Activated CD4-positive, alpha-beta T cell treated with anti-CD3 and anti-CD28 coated beads for 24 hours (primary cell): ENCODE measurements around the gene ATOH8.

ENCODE experiments used
- DNase-seq, 2 donors: peaks; one replicate each; pipeline ENCODE4 v3.0.0-alpha.2; 2020; ENCODE audit warnings: low read depth in 2 of 2

Gene ATOH8

GRCh38 chr2:85786444-85786843, 32.7 kb downstream of the ATOH8 start:
- no peak for DNase-seq

- DNase-seq: no peak
Measured at GRCh38 chr2:85786865-85787264, 33.1 kb downstream of the ATOH8 start.

- DNase-seq: no peak
Measured at GRCh38 chr2:85787282-85787980, 33.6 kb downstream of the ATOH8 start.

- DNase-seq: no peak
Measured at GRCh38 chr2:85787981-85788340, 34.2 kb downstream of the ATOH8 start.

GRCh38 chr2:85788603-85789002, 34.8 kb downstream of the ATOH8 start:
- no peak for DNase-seq

- no peak for DNase-seq
Measured at GRCh38 chr2:85789271-85789670, 35.5 kb downstream of the ATOH8 start.

GRCh38 chr2:85790032-85790431, 36.2 kb downstream of the ATOH8 start:
- DNase-seq: no peak

- no peak for DNase-seq
Measured at GRCh38 chr2:85790499-85791188, 36.9 kb downstream of the ATOH8 start.

- no peak for DNase-seq
Measured at GRCh38 chr2:85791704-85792565, 38.1 kb downstream of the ATOH8 start.

- no peak for DNase-seq
Measured at GRCh38 chr2:85792783-85793441, 39.1 kb downstream of the ATOH8 start.

GRCh38 chr2:85793584-85793983, 39.8 kb downstream of the ATOH8 start:
- DNase-seq: no peak

- DNase-seq: no peak
Measured at GRCh38 chr2:85794038-85794441, 40.2 kb downstream of the ATOH8 start.

- DNase-seq: no peak
Measured at GRCh38 chr2:85794491-85795121, 40.8 kb downstream of the ATOH8 start.

- no peak for DNase-seq
Measured at GRCh38 chr2:85795331-85796045, 41.7 kb downstream of the ATOH8 start.

- DNase-seq: no peak
Measured at GRCh38 chr2:85796046-85796340, 42.2 kb downstream of the ATOH8 start.

GRCh38 chr2:85796341-85797262, 42.8 kb downstream of the ATOH8 start:
- no peak for DNase-seq

- no peak for DNase-seq
Measured at GRCh38 chr2:85797263-85797660, 43.5 kb downstream of the ATOH8 start.

GRCh38 chr2:85797921-85798320, 44.1 kb downstream of the ATOH8 start:
- no peak for DNase-seq

- no peak for DNase-seq
Measured at GRCh38 chr2:85799215-85799956, 45.6 kb downstream of the ATOH8 start.
